ENCODE results near the gene CLCA1.

Gene CLCA1, protein sequence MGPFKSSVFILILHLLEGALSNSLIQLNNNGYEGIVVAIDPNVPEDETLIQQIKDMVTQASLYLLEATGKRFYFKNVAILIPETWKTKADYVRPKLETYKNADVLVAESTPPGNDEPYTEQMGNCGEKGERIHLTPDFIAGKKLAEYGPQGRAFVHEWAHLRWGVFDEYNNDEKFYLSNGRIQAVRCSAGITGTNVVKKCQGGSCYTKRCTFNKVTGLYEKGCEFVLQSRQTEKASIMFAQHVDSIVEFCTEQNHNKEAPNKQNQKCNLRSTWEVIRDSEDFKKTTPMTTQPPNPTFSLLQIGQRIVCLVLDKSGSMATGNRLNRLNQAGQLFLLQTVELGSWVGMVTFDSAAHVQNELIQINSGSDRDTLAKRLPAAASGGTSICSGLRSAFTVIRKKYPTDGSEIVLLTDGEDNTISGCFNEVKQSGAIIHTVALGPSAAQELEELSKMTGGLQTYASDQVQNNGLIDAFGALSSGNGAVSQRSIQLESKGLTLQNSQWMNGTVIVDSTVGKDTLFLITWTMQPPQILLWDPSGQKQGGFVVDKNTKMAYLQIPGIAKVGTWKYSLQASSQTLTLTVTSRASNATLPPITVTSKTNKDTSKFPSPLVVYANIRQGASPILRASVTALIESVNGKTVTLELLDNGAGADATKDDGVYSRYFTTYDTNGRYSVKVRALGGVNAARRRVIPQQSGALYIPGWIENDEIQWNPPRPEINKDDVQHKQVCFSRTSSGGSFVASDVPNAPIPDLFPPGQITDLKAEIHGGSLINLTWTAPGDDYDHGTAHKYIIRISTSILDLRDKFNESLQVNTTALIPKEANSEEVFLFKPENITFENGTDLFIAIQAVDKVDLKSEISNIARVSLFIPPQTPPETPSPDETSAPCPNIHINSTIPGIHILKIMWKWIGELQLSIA

DNA sequence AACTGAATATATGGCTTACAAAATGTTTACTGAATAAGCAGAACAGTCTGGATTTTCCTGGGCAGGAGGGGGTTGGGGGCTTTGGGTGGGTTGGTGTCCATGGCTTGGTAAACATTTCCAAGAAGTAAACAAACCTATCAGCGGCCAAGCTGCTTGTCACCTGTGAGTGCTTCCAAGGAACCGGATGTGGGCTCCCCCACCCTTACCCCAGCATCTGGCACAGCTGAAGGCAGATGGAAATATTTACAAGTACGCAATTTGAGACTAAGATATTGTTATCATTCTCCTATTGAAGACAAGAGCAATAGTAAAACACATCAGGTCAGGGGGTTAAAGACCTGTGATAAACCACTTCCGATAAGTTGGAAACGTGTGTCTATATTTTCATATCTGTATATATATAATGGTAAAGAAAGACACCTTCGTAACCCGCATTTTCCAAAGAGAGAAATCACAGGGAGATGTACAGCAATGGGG, at the start of gene CLCA1:
Gene CLCA1, plus strand, starts transcription at position 427 of the 477 bp plus-strand sequence. Its CDS starts 45 bp downstream, at position 472.
- no peak for DNase-seq

DNA sequence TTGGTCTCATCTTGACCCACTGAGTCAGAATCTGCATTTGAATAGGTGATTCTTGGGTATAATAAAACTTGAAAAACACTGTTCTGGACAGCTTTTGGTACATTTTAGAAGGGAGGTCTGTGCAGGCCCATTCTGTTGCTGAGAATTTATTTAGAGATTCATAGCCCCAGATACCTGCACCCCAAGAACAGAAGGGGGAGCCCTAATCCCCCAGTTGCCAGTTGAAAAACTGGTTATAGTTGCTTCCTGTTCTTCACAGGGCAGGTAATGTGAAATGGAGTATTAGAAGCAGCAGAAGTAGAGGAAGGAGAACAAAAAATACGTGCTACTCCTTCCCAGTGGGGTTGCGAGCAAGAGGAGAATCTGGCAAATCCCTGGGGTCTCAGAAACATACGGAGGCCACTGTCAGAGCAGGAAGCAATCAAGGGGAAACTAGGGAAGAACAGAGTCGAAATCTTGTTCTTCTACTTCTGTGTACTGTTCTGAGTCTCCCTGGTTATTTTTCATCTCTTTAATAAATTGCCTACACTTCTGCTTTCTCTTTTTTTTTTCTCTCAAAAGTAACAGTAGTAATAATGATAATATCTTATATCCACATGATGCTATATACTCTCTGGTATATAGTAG, 49.3 kb upstream of the CLCA1 start:
- no peak for DNase-seq

DNA sequence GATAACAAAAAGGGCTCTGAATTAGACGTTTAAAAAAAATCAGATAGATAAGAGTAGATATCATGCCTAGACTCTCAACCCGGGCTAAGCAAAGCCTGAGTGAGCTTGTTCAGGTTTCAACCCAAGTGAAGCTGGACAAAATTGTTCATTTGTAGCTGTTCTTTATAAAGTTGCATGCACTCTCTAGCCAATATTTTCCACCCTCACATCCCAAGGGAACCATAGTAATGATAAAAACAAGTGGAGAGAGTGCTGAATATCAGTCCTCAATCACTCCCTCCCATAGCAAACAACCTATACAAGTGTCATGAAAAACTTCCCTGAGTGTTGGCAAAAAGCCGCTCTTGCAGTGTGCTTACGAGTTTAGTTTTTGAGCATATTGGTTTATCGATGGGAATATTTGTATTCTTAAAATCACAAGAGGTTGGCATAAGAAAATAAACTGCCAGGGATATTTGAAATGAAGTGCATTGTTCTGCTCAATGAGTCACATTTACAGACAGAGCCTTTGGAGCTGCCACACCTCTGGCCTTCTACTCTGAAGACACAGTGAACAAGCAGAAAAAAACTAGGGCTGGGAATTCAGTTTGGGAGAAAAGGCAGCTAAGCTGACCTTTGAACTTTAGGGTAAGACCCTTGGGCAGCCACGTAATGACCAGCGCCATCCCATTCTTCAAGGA, 47.0 kb upstream of the CLCA1 start:
- DNase-seq = no peak

DNA sequence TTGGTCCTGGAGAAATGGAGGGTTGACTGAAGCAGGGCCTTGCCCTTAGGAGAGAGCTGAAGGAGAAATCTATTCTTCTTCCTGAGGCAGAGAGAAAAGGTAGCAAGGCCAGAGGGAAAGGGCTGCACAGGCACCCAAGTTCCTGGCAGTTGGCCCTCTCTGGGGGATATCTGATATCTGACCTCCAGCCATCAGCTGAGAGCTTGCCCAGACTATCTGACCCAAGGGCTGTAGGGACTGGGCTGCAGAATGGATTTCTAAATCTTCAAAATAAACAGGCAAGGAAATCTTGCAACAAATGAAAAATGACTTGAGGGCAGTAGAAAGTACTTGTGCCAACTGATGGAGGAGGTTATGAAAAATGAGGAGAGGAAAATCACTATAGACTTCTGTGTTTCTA, 45.3 kb upstream of the CLCA1 start:
- no peak for DNase-seq

DNA sequence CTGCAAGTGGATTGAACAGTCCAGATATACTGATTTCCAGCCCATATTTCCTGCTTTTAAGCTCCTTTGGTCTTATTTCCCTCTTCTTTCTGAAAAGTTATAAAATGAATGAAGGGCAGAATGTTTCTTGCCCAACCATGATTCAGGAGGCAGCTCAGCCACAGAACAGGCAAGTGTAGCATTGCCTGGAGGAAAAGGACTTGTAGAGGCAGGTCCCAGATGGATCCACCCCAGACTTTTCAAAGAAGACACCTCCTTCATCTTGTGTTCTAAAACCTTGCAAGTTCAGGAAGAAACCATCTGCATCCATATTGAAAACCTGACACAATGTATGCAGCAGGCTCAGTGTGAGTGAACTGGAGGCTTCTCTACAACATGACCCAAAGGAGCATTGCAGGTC, 44.9 kb upstream of the CLCA1 start, which contains the start of gene CLCA2:
Gene CLCA2, plus strand, starts transcription at position 299 of the 400 bp plus-strand sequence. Its CDS starts 77 bp downstream, at position 376.
- no peak for DNase-seq

DNA sequence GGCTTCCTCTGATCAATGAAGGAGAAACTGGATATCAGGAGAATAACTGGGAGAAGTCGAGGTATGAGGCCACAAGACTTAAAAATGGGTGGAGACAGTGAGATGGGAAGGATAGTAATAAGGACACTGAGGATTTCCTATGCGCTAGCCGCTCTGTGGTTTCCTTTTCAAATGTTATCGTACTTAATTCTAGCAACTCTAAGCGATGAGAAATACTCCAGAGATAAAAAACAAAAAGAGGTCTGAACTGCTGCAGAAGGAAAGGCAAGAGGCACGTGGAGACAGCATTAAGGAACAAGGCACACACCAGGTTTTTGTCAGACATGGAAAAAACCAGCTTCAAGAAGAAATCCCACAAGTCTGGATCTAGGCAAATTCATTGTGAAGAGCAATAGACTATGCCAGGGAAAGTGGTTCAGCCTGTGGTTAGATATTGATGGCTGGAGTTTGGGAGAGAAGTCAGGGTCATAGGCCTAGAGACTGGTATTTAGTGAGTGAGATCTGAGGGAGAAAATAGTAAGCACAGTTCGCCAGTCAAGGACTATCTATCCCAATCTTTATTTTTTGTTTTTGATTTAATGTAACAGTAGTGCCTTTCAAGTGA, 39.5 kb upstream of the CLCA1 start:
- DNase-seq = no peak

DNA sequence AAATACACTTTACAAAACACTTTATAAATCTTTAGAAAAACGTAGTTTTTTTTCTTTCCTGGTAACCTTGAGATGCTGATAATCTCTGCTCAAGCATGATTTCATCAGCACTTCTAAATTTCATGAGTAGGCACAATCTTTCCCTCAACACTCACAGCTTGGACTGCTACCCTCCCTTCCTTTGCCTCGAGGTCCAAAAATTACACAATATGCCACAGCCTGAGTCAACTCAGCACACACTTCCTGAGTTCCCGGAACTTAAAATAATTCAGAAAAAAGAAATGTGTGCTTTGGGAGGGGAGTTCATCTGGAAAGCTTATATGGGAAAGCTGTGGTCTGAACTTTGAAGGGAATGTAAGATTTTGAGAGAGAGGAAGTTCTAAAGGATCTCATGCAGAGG, 38.9 kb upstream of the CLCA1 start:
- peak; percentile 14 to 70 for DNase-seq

DNA sequence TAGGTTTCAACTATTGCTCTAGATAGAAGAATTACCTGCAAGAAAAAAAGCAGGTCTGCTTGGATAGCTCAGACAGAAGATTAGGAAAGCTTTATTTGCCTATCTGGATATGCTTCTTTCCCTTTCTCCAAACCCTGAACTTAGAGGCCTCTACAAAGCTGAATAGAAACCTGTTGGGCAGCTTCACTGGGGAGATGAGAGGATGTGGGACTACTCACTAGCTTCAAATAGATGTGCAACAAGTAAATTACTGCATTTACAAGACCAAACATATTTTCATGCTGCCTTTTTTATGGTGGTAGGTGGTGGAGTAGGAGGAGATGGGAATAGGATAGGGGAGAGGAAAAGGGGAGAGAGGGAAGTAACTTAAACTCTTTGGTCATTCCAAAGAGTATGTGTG, 38.4 kb upstream of the CLCA1 start:
- no peak for DNase-seq

DNA sequence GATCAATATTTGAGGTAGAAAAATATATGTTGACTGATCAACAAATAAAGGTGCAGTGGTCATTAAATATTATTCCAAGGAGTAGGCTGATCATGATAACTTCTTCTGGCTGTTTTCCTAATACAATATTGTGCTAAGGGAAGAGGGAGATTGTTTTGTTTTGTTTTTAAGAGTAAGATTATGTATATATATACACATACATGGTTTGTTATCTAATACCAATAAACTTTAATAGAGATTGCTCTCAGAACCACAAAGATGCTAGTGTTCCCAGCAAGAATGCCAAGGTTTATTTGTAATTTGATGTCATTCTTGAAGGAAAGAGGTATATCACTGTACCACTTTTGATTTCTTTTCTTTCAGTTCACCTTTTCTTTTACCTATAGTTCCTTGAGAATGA, 34.7 kb upstream of the CLCA1 start:
- DNase-seq = no peak

DNA sequence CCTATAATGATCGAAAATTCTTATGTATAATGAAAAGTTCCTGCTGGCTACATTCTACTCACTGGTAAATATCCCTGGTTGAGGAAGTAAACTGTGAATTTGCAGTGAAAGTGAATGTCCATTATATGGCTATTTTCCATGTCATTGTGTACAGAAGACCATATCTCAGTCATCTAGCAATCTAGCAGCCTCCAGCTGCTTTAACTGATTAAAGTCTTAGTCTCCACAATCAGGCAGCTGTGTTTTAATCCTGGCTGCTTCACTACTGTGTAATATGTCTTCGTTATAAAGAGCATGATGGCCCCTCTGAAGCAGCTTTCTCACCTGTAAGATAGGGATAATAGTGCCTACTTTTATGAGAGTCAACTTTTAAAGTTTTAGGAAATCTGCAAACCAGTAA, 33.4 kb upstream of the CLCA1 start:
- no peak for DNase-seq

DNA sequence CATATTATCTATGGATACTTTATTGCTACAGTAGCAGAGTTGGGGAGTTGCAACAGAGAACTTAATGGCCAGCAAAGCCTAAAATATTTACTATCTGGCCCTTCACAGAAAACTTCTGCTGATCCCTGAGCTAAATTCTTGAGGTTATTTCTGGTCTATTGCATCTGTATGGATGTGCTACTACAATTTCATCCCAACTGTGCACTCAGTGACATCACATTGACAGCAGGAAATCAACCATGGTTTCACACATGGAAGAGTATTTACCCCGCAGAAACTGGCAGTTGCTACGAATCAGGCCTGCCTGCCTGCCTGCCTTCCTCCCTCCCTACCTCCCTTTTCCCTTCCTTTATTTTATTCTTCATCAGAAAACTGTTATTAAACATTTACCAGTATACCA, 32.7 kb upstream of the CLCA1 start:
- no peak for DNase-seq

DNA sequence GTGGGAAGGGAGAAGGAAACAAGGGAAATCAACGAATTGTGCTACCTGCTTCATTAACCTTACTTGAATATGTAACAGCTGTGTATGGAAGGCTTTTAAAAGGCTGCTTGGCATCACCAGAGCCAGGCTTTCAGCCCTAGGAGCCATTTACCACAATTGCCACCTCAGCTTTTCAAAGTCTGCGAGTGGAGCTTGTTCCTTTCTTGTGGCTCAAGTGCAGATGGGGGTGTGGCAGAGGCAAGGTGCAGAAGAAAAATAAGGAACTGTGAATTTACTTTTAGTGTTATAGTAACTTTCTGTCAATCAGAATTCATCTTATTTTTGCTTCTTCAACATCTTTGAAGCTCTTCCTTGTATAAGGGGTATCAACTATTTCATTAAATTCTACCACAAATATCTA, 27.1 kb upstream of the CLCA1 start:
- DNase-seq = no peak

DNA sequence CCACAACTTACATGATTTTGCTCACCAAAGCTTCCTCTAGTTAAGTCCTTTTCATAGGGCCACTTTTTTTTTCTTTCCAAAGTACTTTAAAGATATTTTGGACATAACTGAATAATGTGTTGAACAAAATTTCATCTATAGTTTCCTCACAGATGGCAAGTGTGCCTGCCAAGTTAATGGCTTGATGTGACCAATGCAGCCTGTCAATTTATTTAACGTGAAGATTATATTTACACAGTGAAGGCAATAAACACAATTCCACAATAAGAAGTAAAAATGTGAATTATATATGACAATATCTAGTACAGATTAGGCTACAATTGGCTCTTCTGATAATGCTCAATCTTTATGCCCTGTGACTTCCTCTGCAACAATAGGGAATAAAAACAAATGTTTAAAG, 26.7 kb upstream of the CLCA1 start:
- no peak for DNase-seq

DNA sequence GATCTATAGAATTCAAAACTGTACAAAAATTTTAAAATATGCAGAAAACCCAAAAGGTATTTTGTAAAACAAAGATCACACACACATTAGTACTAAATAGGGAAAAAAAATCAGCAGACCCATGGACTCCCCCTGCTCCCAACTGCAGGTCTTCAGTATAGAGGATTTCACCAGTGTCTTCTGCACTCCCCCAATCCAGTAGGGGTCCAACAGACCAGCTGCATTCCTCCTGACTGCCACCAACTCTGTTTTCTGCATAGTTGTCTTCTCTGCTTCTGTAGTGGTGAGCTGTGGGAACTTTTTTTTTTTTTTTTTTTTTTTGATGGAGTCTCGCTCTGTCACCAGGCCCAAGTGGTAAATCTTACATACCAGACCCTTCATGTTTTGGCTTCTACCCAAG, 22.8 kb upstream of the CLCA1 start:
- DNase-seq = no peak

DNA sequence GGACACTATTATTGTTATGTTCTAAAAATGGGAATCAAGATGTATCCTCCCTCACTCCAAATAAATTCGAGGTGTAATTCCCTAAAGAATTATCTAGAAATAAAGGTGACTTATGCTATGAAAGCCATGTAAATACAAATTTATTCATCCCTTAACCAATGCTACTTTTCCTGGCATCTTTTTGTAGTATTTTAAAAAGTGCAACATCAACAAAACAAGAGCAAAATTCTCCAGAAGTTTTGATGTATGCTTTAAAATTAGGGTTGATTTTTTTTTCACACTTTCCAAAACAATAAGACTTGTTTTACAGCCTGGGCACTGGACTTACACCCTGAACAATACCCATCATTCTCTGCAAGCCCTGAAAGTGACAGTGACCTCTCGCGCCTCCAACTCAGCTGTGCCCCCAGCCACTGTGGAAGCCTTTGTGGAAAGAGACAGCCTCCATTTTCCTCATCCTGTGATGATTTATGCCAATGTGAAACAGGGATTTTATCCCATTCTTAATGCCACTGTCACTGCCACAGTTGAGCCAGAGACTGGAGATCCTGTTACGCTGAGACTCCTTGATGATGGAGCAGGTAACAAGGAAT, 21.4 kb upstream of the CLCA1 start:
- no peak for DNase-seq

DNA sequence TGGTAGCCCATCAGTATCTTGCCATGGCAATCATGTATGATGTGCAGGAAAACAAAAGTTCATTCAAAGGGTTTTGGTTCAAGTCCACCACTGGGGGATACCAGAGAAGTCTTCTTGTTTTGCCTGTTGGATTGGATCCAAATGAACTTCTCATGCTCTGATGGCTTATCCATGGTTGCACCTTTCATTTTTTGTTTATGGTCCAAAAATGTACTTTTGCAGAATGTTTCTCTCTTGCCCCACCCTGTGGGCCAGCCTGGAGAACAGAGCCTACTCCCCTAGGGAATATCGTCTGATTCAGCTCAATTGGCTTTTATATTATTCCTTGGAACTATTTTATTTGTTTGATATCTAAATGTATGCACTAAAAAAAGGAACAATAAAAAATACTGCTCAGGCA, 20.1 kb upstream of the CLCA1 start:
- no peak for DNase-seq

DNA sequence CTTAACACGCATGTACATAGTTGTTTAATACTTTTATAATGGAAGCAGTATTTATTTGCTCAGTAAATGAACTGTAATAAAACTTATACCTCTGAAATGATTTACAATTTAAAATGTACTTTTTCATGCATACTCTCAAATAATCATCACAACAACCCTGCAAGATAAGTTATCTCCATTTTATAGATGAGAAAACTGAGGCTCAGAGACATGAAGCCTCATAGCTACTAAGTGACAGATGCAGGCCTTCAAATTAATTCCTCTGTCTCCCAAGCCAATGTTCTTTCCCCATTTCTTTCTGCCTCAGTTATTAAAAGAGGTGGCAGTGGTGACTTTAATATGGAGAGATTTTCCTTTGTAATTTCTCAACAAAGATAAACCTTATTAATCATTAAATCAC, 19.6 kb upstream of the CLCA1 start:
- DNase-seq = no peak

DNA sequence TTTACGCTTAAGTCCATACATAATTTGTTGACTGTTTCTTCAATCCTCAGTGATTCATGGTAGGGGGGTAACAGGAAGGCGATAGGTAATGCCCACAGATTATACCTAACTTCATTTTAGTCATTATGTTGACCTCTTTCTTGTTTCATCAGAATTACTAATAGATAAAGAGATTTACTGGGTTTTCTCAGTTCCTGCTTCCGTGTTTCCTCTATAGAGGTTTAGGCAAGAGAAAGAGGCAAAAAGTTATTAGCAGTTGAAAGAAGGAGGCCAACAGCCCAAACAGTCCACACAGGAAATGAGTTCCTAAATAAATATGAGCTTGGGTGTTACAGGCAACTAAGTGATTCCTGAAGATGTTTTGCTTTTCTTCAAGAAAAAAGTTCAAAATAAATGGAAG, 17.9 kb upstream of the CLCA1 start:
- no peak for DNase-seq

DNA sequence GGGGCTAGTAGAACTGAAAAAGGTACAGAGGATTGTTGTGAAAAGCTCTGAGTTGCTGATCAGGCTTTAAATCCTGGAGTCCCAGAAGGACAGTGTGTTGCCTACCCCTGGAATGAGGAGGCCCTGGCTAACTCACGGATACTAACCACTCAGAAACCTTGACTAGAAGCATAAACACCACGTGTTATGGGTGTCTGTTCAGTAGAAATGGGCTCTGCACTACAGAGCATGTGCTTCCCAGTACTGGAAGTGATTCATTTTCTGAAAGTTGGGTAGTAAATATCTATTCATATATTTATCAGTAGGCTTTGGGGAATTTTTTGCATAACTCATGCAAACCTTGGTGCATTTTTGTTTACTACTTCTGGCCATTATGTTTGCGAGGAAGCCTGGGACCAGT, 15.1 kb upstream of the CLCA1 start:
- DNase-seq = no peak

DNA sequence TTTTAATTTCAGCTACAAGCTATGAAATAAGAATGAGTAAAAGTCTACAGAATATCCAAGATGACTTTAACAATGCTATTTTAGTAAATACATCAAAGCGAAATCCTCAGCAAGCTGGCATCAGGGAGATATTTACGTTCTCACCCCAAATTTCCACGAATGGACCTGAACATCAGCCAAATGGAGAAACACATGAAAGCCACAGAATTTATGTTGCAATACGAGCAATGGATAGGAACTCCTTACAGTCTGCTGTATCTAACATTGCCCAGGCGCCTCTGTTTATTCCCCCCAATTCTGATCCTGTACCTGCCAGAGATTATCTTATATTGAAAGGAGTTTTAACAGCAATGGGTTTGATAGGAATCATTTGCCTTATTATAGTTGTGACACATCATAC, 13.7 kb upstream of the CLCA1 start:
- no peak for DNase-seq

DNA sequence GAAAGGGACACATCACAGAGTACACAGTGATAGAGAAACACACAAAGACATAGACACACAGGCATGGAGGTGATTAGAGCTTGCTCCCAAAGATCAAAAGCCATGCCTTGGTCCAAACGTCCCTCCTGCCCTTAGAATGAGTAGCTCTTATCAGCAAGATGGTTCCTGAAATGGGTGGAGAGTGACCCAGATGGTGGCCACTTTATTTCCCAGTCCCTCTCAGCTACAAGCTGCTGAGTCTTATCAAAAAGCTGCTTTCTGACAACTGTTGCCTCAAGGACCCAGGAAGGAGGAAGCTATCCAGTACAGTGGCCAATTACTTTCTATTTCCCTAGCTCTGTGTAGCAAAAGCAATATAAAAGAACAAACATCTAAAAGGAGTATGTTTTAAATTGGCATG, 7.7 kb upstream of the CLCA1 start:
- no peak for DNase-seq

DNA sequence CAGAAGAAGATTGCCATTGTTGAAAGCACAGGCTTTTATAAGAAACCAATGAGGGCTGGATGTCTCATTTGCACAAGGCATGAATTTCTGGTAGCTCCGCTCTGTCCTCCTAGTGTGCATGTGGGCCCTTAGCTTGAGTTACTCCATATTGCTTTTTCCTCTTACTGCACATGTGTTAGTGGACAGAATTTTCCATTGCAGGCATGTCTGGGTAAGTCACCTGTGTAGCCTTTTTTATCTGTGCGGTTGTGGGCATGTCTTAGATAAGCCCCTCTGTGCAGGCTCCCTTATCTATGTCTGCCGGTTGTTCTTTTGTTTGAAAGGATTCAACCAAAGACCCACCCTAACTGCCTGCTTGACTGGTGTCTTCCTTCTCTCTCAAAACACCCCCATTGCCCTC, 7.2 kb upstream of the CLCA1 start:
- DNase-seq = no peak
